ENCODE data around the gene GLYATL3.

GRCh38 chr6:49517919-49518318 lies 18.2 kb downstream of the GLYATL3 start:
- TF ChIP-seq ZFP30 (CRISPR knock-in tag; IDR thresholded peaks at IDR 0.05) (no peak), ZFP3 (CRISPR knock-in tag; IDR thresholded peaks at IDR 0.05) (no peak)

All from SK-N-SH treated with all-trans-retinoic acid at 6 μM for 48 hours (cell line).